ENCODE results near the gene MCTS1.
"Not testable (repeated sequence)": the region's sequence is repeated elsewhere in the genome, so short reads cannot be mapped to it uniquely, and the experiment has no call there.

MCTS1 gene

GRCh38 chrX:120603707-120604360, at the start of gene MCTS1:
TSS of gene MCTS1 (plus strand) at chrX:120604101. CDS start at chrX:120604237, 136 bp downstream.
- peak; percentile 82 for DNase-seq

DNA sequence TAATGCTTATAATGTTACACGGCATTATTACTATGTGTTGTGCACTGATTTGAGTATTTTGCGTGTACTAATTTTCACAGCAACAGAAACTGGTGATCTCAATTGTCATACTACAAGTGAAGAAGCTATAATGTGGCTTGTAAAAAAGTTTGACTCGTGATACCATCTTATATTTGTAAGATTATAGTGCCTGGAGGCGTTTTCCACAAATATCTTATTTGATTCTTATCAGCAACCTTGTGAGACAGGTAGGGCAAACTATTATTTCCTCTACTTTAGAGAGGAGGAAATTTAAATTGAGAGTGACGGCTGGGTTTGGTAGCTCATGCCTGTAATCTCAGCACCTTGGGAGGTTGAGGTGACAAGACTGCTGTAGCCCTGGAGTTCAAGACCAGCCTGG, 47.6 kb upstream of the MCTS1 start:
- DNase-seq, result no peak

DNA sequence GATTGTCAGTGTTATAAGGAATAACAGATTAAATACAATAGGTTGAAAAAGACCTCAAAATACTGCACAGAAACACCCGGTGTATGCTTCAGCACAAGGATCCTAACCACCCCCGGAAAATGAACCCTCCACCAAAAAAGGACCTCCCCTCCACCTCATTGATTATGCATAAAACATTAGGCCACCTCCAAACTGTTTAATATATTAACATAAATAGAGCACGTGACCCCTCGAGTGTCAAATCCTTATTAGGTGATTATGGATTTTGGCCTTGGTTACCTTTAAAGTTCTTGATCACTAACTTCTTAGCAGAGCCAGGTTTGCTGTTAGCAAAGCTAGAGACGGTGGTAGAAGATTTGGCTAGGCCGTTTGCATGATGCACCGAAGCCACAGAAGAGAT, 44.1 kb upstream of the MCTS1 start:
- no peak for DNase-seq

DNA sequence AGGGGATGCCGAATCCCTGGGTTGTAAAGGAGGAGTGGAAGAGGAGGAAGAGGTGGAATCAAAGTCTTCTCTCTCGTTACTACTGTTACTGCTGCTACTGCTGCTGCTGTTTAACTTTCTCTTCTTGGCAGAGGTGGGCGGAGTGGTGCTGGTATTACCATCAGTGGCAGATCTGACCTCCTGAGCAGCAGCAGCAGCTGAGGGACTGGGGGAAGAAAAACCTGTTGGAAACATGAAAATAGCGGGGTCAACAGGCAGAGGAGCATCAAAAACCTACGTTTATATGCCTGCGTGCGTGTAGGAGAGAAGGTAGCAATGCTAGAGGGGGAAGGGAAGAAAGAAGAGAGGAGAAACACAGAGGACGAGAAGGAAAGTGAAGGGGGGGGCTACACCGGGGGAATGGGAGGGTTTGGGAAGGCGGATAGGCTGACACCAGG, 43.5 kb upstream of the MCTS1 start:
- peak; percentile 49 for DNase-seq

- DNase-seq, result peak; percentile 91
These were observed 42.9 kb upstream of the MCTS1 start, which contains the start of gene CUL4B for GRCh38 chrX:120560842-120561633. TSS of gene CUL4B (minus strand) at chrX:120560962. CDS start at chrX:120560638, 324 bp downstream.

GRCh38 chrX:120561634-120562568, 42.0 kb upstream of the MCTS1 start:
- DNase-seq, result no peak

DNA sequence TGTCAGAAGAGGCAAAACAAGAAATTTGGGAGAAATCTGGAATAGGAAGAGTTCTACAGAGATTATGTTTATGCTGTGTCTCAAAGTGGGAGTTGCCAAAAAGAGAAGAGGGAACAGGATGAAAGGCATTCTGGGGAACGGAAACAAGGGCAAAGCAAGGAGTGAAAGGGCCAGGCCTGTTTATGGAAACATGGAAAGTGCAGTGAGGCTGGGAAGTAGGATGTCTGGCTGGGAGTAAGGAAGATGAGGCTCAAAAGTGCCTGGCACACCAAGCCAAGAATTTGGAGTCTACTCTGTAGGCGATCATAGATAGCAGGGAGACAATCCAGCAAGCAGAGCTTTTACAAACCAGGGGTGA, 41.4 kb upstream of the MCTS1 start:
- DNase-seq, result no peak

- no peak for DNase-seq
These were observed 39.0 kb upstream of the MCTS1 start for GRCh38 chrX:120564925-120565324.

- no peak for DNase-seq
These were observed 37.1 kb upstream of the MCTS1 start for GRCh38 chrX:120566817-120567216.

- no peak for DNase-seq
These were observed 35.9 kb upstream of the MCTS1 start for GRCh38 chrX:120568035-120568434.

GRCh38 chrX:120568609-120569008, 35.3 kb upstream of the MCTS1 start:
- no peak for DNase-seq

- DNase-seq, result no peak
These were observed 33.8 kb upstream of the MCTS1 start for GRCh38 chrX:120570011-120570600.

- DNase-seq, result not testable (repeated sequence)
These were observed 30.1 kb upstream of the MCTS1 start for GRCh38 chrX:120573806-120574205.

GRCh38 chrX:120575379-120576114, 28.4 kb upstream of the MCTS1 start:
- no peak for DNase-seq

DNA sequence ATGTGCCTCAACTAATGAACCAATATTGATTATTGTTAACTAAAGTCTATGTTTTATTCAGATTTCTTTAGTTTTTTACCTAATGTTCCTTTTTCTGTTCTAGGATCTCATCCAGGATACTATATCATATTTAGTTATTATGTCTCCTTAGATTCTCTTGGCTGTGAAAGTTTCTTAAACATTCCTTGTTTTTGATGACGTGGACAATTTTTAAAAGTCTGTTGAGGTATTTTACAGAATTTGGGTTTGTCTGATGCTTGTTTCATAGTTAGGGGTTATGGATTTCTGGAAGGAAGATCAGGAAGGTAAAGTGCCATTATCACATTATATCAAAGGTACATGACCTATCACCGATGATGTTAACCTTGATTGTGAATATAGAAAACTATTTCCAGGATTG, 18.2 kb upstream of the MCTS1 start:
- DNase-seq, result no peak

GRCh38 chrX:120604361-120604782, 471 bp downstream of the MCTS1 start:
- DNase-seq, result peak; percentile 24

DNA sequence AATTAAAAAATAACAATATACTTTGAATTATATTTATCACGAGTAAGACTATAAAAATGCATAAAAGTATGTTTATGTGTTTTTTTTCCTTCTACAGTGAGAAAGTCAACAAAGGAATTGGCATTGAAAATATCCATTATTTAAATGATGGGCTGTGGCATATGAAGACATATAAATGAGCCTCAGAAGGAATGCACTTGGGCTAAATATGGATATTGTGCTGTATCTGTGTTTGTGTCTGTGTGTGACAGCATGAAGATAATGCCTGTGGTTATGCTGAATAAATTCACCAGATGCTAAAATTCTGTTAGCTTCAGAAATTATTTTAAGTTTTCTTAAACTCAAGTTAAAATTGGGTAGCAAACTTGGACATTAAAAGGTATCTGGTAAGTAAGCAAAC, 8.2 kb downstream of the MCTS1 start:
- DNase-seq, result no peak

DNA sequence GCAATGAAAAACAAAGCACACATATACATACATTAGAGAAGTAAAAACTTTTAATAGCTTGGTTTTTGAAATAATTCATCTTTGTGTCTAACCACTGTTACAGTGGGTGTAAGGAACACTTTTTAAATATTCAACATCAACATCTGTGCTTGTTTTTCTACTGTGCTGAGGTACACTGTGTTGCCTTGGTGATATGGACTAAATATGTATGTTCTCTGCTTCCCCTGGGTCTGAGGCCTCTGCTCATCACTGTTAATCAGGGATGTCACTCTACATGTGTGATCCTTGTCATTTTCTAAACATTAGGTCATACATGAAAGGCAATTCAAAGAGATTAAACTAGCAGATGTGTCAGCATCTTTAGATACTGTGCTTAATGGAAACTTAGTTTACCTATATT, 10.9 kb downstream of the MCTS1 start:
- DNase-seq, result no peak

GRCh38 chrX:120617996-120618630, 14.2 kb downstream of the MCTS1 start:
- no peak for DNase-seq

- no peak for DNase-seq
These were observed 21.5 kb downstream of the MCTS1 start for GRCh38 chrX:120625371-120625770.

Measured in stimulated activated CD4-positive, alpha-beta T cell treated with anti-CD3 and anti-CD28 coated beads, Interleukin-4, amount 100 ng/mL, for 24 hours (primary cell).